IMR-90 (cell line): ENCODE measurements around the gene KIF3A. TPM values are rescaled to one million over a fixed set of nuclear protein-coding genes. Genes with fewer than 3 reads are reported as not detected.

Source experiments
- ATAC-seq: fragments of 200-7000 bp; cut with Tn5 transposase; 2 replicates; pipeline ENCODE4 v1.9.1; 2020; ENCODE audit warnings: low read depth, mild to moderate bottlenecking, moderate library complexity
- BruUV-seq: library from RNA; stranded (reverse); fragments of 400-500 nt; replicated peaks from 2 replicates; lab custom pipeline; 2021; lab: Mats Ljungman, UMichigan
- CTCF ChIA-PET: fragments of 300-600 bp; formaldehyde crosslinking; extraction: SDS; loops from one replicate; lab custom pipeline; 2021; ENCODE audit warnings: antibody characterized with exemption; lab: Yijun Ruan, JAX
- POLR2A ChIA-PET: fragments of 300-600 bp; sonication (Branson Sonifier 250); formaldehyde crosslinking; loops from one replicate; lab custom pipeline; 2022; ENCODE audit warnings: antibody characterized with exemption; ENCODE audit not compliant: unreplicated experiment; lab: Charles Lee
- DNase-seq: peaks from one replicate; pipeline ENCODE4 v3.0.0; 2013
- H2AFZ ChIP-seq: replicated peaks from 2 replicates; pipeline ENCODE3; 2013; ENCODE audit warnings: low read length, mild to moderate bottlenecking; ENCODE audit not compliant: poor library complexity
- H2AK5ac ChIP-seq: 2 replicates; pipeline ENCODE4 v1.6.1; 2013; ENCODE audit warnings: low read depth, low read length, inconsistent platforms
- H2AK9ac ChIP-seq: replicated peaks from 2 replicates; pipeline ENCODE3; 2013; ENCODE audit warnings: mild to moderate bottlenecking, low read depth, low read length, moderate library complexity; ENCODE audit not compliant: poor library complexity
- H2BK120ac ChIP-seq: 2 replicates; pipeline ENCODE4 v1.6.1; 2013; ENCODE audit warnings: low read depth, low read length, inconsistent platforms
- H2BK15ac ChIP-seq: 3 replicates; pipeline ENCODE4 v1.6.1; 2013; ENCODE audit warnings: low read depth, low read length, inconsistent platforms
- H2BK20ac ChIP-seq: 2 replicates; pipeline ENCODE4 v1.6.1; 2013; ENCODE audit warnings: low read depth, mild to moderate bottlenecking, inconsistent platforms, low read length, moderate library complexity
- H2BK5ac ChIP-seq: 2 replicates; pipeline ENCODE4 v1.6.1; 2013; ENCODE audit warnings: mild to moderate bottlenecking, low read depth, low read length, inconsistent platforms; ENCODE audit not compliant: poor library complexity, severe bottlenecking
- H3K14ac ChIP-seq: replicated peaks from 2 replicates; pipeline ENCODE4 v1.6.1; 2013; ENCODE audit warnings: low read depth, low read length, inconsistent platforms
- H3K18ac ChIP-seq: 2 replicates; pipeline ENCODE4 v1.6.1; 2013; ENCODE audit warnings: low read depth, low read length, control low read depth
- H3K23ac ChIP-seq: 2 replicates; pipeline ENCODE4 v1.6.1; 2013; ENCODE audit warnings: low read depth, low read length, inconsistent platforms
- H3K27ac ChIP-seq: 2 replicates; pipeline ENCODE4 v1.5.1; 2013; ENCODE audit warnings: mild to moderate bottlenecking, control low read depth, low read length; ENCODE audit not compliant: insufficient read depth
- H3K27me3 ChIP-seq: 2 replicates; pipeline ENCODE4 v1.6.1; 2013; ENCODE audit warnings: low read length; ENCODE audit not compliant: control insufficient read depth, insufficient read depth
- H3K36me3 ChIP-seq: 2 replicates; pipeline ENCODE4 v1.6.1; 2013; ENCODE audit warnings: low read length, mixed read lengths; ENCODE audit not compliant: control insufficient read depth, insufficient read depth
- H3K4ac ChIP-seq: 2 replicates; pipeline ENCODE4 v1.6.1; 2013; ENCODE audit warnings: low read depth, low read length, inconsistent platforms
- H3K4me1 ChIP-seq: 2 replicates; pipeline ENCODE4 v1.6.1; 2013; ENCODE audit warnings: low read length, mixed read lengths; ENCODE audit not compliant: control insufficient read depth, insufficient read depth
- H3K4me2 ChIP-seq: 2 replicates; pipeline ENCODE4 v1.6.1; 2013; ENCODE audit warnings: low read depth, mild to moderate bottlenecking, control low read depth, low read length, moderate library complexity
- H3K4me3 ChIP-seq: 2 replicates; pipeline ENCODE4 v1.5.1; 2013; ENCODE audit warnings: low read depth, mild to moderate bottlenecking, control low read depth, low read length, moderate library complexity; ENCODE audit not compliant: insufficient read depth
- H3K56ac ChIP-seq: 2 replicates; pipeline ENCODE4 v1.6.1; 2013; ENCODE audit warnings: low read length, inconsistent platforms; ENCODE audit not compliant: insufficient read depth; ENCODE audit errors: extremely low read depth
- H3K79me1 ChIP-seq, 2 experiments: 2 replicates each; pipeline ENCODE4 v1.6.1; 2013; ENCODE audit warnings: low read length in 2 of 2, inconsistent platforms in 1 of 2, low read depth in 1 of 2
- H3K9ac ChIP-seq: 2 replicates; pipeline ENCODE4 v1.6.1; 2013; ENCODE audit warnings: low read depth, low read length, control low read depth
- H3K9me1 ChIP-seq: 2 replicates; pipeline ENCODE4 v1.6.1; 2013; ENCODE audit warnings: low read length, inconsistent platforms; ENCODE audit not compliant: insufficient read depth
- H3K9me3 ChIP-seq: 2 replicates; pipeline ENCODE4 v1.6.1; 2013; ENCODE audit warnings: low read length; ENCODE audit not compliant: control insufficient read depth, insufficient read depth
- H4K20me1 ChIP-seq: 2 replicates; pipeline ENCODE4 v1.6.1; 2013; ENCODE audit warnings: low read length, inconsistent platforms; ENCODE audit not compliant: insufficient read depth
- H4K5ac ChIP-seq: 2 replicates; pipeline ENCODE4 v1.6.1; 2013; ENCODE audit warnings: mild to moderate bottlenecking, low read depth, low read length, control low read depth
- H4K8ac ChIP-seq, 2 experiments: 2 replicates each; pipeline ENCODE4 v1.6.1; 2013; ENCODE audit warnings: low read depth in 2 of 2, low read length in 2 of 2, control low read depth in 1 of 2, inconsistent platforms in 1 of 2
- H4K91ac ChIP-seq: 2 replicates; pipeline ENCODE4 v1.6.1; 2013; ENCODE audit warnings: low read depth, low read length, inconsistent platforms; ENCODE audit not compliant: insufficient read depth
- BHLHE40 ChIP-seq: fragments of 150-350 bp; IDR thresholded peaks from 2 replicates; pipeline ENCODE4 v1.6.1; 2016; ENCODE audit warnings: mild to moderate bottlenecking, low read depth, low read length
- CEBPB ChIP-seq: IDR thresholded peaks from 2 replicates; pipeline ENCODE4 v1.6.1; 2012; ENCODE audit warnings: low read depth, low read length, improper control_type of control experiment
- CHD1 ChIP-seq: IDR thresholded peaks from 2 replicates; pipeline ENCODE4 v1.6.1; 2012; ENCODE audit warnings: low read depth, low read length, improper control_type of control experiment
- CTCF ChIP-seq: conservative IDR thresholded peaks from 2 replicates; pipeline ENCODE4 v1.5.1; 2012; ENCODE audit warnings: mild to moderate bottlenecking, low read depth, low read length, improper control_type of control experiment
- ELK1 ChIP-seq: fragments of 150-350 bp; IDR thresholded peaks from 2 replicates; pipeline ENCODE4 v1.6.1; 2016; ENCODE audit warnings: low read depth, mild to moderate bottlenecking, low read length, moderate library complexity, borderline replicate concordance
- FOS ChIP-seq: fragments of 150-350 bp; IDR thresholded peaks from 2 replicates; pipeline ENCODE4 v1.6.1; 2016; ENCODE audit warnings: low read depth, low read length
- MXI1 ChIP-seq: IDR thresholded peaks from 2 replicates; pipeline ENCODE4 v1.6.1; 2012; ENCODE audit warnings: low read depth, mild to moderate bottlenecking, low read length, moderate library complexity, borderline replicate concordance
- NFE2L2 ChIP-seq: fragments of 150-350 bp; IDR thresholded peaks from 2 replicates; pipeline ENCODE4 v1.6.1; 2016; ENCODE audit warnings: low read depth, mild to moderate bottlenecking, low read length
- POLR2A ChIP-seq: IDR thresholded peaks from 2 replicates; pipeline ENCODE4 v1.6.1; 2012; ENCODE audit warnings: mild to moderate bottlenecking, low read depth, low read length
- RAD21 ChIP-seq: IDR thresholded peaks from 2 replicates; pipeline ENCODE4 v1.6.1; 2012; ENCODE audit warnings: low read length, improper control_type of control experiment
- RCOR1 ChIP-seq: IDR thresholded peaks from 2 replicates; pipeline ENCODE4 v1.6.1; 2012; ENCODE audit warnings: mild to moderate bottlenecking, low read length, improper control_type of control experiment; ENCODE audit not compliant: insufficient replicate concordance
- RFX5 ChIP-seq: IDR thresholded peaks from 2 replicates; pipeline ENCODE4 v1.8.0; 2012; ENCODE audit warnings: low read depth, mild to moderate bottlenecking, low read length, moderate library complexity
- SMC3 ChIP-seq: fragments of 150-350 bp; IDR thresholded peaks from 2 replicates; pipeline ENCODE4 v1.6.1; 2016; ENCODE audit warnings: low read depth, mild to moderate bottlenecking, antibody characterized with exemption, low read length, moderate library complexity
- USF2 ChIP-seq: fragments of 150-350 bp; IDR thresholded peaks from 2 replicates; pipeline ENCODE4 v1.6.1; 2017; ENCODE audit warnings: mild to moderate bottlenecking, antibody characterized with exemption, low read length, low read depth
- WGBS, 2 experiments: methylation state at CpG; one replicate each; pipeline versions ENCODE4 v1.1.5 to v1.1.7; 2013; ENCODE audit warnings: missing lambda C conversion rate in 2 of 2; ENCODE audit not compliant: insufficient read length in 1 of 2; ENCODE audit errors: extremely low coverage in 2 of 2; 5-methylcytosine and 5-hydroxymethylcytosine counted together
- dilution Hi-C: fragments of 300-500 bp; cut with HindIII; formaldehyde crosslinking; loops from one replicate; pipeline ENCODE4 v1.14.3; 2018; ENCODE audit warnings: low sequenced_read_pairs; ENCODE audit not compliant: unreplicated experiment
- in situ Hi-C: fragments of 300-500 bp; cut with MboI; formaldehyde crosslinking; loops from 3 replicates; pipeline ENCODE4 v1.14.3; 2019; ENCODE audit warnings: low sequenced_read_pairs, inconsistent platforms, mixed read lengths
- intact Hi-C: fragments of 100-400 bp; cut with micrococcal nuclease; formaldehyde crosslinking; loops from 2 replicates; pipeline ENCODE4 v1.10.0; 2022
- polyA plus RNA-seq, 3 experiments: library from polyadenylated mRNA; depleted of rRNA; stranded (reverse); fragments of >200 nt; gene quantifications; 2 replicates each; pipeline ENCODE4 v1.2.3, GENCODE V29; 2012; ENCODE audit warnings: low replicate concordance in 1 of 3
- total RNA-seq: library from RNA; depleted of rRNA; stranded (reverse); fragments of >200 nt; gene quantifications from 2 replicates; pipeline ENCODE4 v1.2.3, GENCODE V29; 2012

KIF3A gene
- total and polyA plus RNA-seq, 2 of the 4 experiments (the other 2 are of a cell fraction) = 4.3 to 4.5 TPM

- no peak overlapping the region for H2BK20ac ChIP-seq
- H3K56ac ChIP-seq = no peak overlapping the region
- dilution Hi-C loops (no loop called here), intact Hi-C loops (no loop called here), in situ Hi-C loops (no loop called here)
- H3K4ac ChIP-seq = no peak overlapping the region
- no peak overlapping the region for H3K27ac ChIP-seq
- no peaks in the 10 kb centered on the region for H3K36me3 ChIP-seq
- H2AFZ ChIP-seq = no peak overlapping the region
- DNase-seq (no peak), ATAC-seq (no peak)
- no peak overlapping the region for H3K23ac ChIP-seq
- no peak overlapping the region for H3K4me2 ChIP-seq
- H3K27me3 ChIP-seq = no peaks in the 10 kb centered on the region
- H3K18ac ChIP-seq = no peak overlapping the region
- H3K79me1 ChIP-seq = peaks cover 6 to 26% of the 10 kb centered on the region in 2 experiments
- no peak overlapping the region for H2AK5ac ChIP-seq
- no TSS peak for BruUV-seq
- no peak for TF ChIP-seq BHLHE40
- TF ChIP-seq RAD21 = no peak
- no peak for TF ChIP-seq CHD1
- no peak for TF ChIP-seq NFE2L2
- no peak for TF ChIP-seq MXI1
- TF ChIP-seq RCOR1 = no peak
- TF ChIP-seq SMC3 = no peak
- TF ChIP-seq FOS = no peak
- no peak for TF ChIP-seq USF2
- no peak for TF ChIP-seq POLR2A
- TF ChIP-seq CTCF = no peak
- TF ChIP-seq RFX5 = no peak
- TF ChIP-seq ELK1 = no peak
- no peak for TF ChIP-seq CEBPB
- peaks cover 14% of the 10 kb centered on the region for H3K9me1 ChIP-seq
- POLR2A ChIA-PET = no interaction called here
- no peak overlapping the region for H2BK15ac ChIP-seq
- H3K9me3 ChIP-seq = no peaks in the 10 kb centered on the region
- H4K91ac ChIP-seq = no peak overlapping the region
- CTCF ChIA-PET = no interaction called here
- no peak overlapping the region for H3K4me3 ChIP-seq
- WGBS, 2 experiments = 100% methylated on average over 1 of the region's 3 CpGs; no CpG with 5 or more reads in 1 of the 2 experiments
- peaks cover 18% of the 10 kb centered on the region for H3K4me1 ChIP-seq
- peaks cover 7% of the 10 kb centered on the region; the same call in 1 of the 2 replicates for H4K20me1 ChIP-seq
- H4K5ac ChIP-seq = no peak overlapping the region
- no peak overlapping the region for H2BK120ac ChIP-seq
- no peak overlapping the region for H3K9ac ChIP-seq
- no peak overlapping the region for H3K14ac ChIP-seq
- no peak overlapping the region for H2AK9ac ChIP-seq
- no peak overlapping the region for H2BK5ac ChIP-seq
- no peak overlapping the region for H4K8ac ChIP-seq
Measured at GRCh38 chr5:132779961-132780360, 42.6 kb upstream of the KIF3A start.
